Upper lobe of right lung (tissue), 1 donor: ENCODE results near the gene ZNF415. TPM values are rescaled to one million over a fixed set of nuclear protein-coding genes. Genes with fewer than 3 reads are reported as not detected.

Source experiments
- ATAC-seq: fragments of 200-7000 bp; cut with Tn5 transposase; one replicate; pipeline ENCODE4 v1.9.1; 2020; ENCODE audit warnings: mild to moderate bottlenecking, moderate library complexity
- DNase-seq: peaks from one replicate; pipeline ENCODE4 v3.0.0-alpha.2; 2020
- H3K27ac ChIP-seq: fragments of 200-600 bp; one replicate; pipeline ENCODE4 v1.8.0; 2022
- H3K27me3 ChIP-seq: fragments of 200-600 bp; one replicate; pipeline ENCODE4 v1.8.0; 2022; ENCODE audit warnings: mild to moderate bottlenecking
- H3K36me3 ChIP-seq: fragments of 200-600 bp; one replicate; pipeline ENCODE4 v1.8.0; 2022
- H3K4me1 ChIP-seq: fragments of 200-600 bp; one replicate; pipeline ENCODE4 v1.8.0; 2022
- H3K4me3 ChIP-seq: fragments of 200-600 bp; one replicate; pipeline ENCODE4 v1.8.0; 2022; ENCODE audit warnings: mild to moderate bottlenecking
- H3K9me3 ChIP-seq: fragments of 200-600 bp; one replicate; pipeline ENCODE4 v1.8.0; 2022
- CTCF ChIP-seq: fragments of 200-600 bp; IDR thresholded peaks from one replicate; pipeline ENCODE4 v1.8.0; 2022; ENCODE audit warnings: antibody characterized with exemption
- intact Hi-C: fragments of 100-400 bp; cut with DNase I; formaldehyde crosslinking; loops from one replicate; pipeline ENCODE4 v1.11.0; 2022
- long read RNA-seq: library from polyadenylated mRNA; unstranded; transcript quantifications from one replicate; pipeline ENCODE4 v2.0.0, GENCODE V29; 2021
- total RNA-seq: library from RNA; stranded (reverse); fragmentation: NEBNext Ultra II Directional; extraction: Animal tissue kit (Norgen Biotek cat#: 25700); gene quantifications from one replicate; pipeline ENCODE4 v1.2.1, GENCODE V29; 2021
- donor health status: DM: no; HTN: yes; CAD: no; lungs with severe emphysema.

The ZNF415 gene
- total RNA-seq: 7.0 TPM
- long read RNA-seq, partial matches to known transcripts: 0 of 1 reads
- long read RNA-seq, other reads (novel, unspliced or antisense): 0 of 1 reads

- Histone ChIP-seq H3K36me3 (no peaks in the 10 kb centered on the region), H3K4me3 (peak within 1 kb of the TSS; percentile 60), H3K9me3 (no peaks in the 10 kb centered on the region), H3K4me1 (peaks cover 10% of the 10 kb centered on the region), H3K27me3 (no peaks in the 10 kb centered on the region), H3K27ac (peak within 1 kb of the TSS; percentile 66)
- no peak for TF ChIP-seq CTCF
- ATAC-seq (peak; percentile 83), DNase-seq (peak; percentile 79)
- intact Hi-C loops: no loop called here
These were observed at the start of gene ZNF415 for GRCh38 chr19:53132141-53132991. Gene ZNF415, minus strand, starts transcription at chr19:53132910. Its CDS starts 10,234 bp downstream, at chr19:53122676.

- ATAC-seq (no peak), DNase-seq (no peak)
- intact Hi-C loops: no loop called here
- H3K36me3 ChIP-seq: peaks cover 5% of the 10 kb centered on the region
- no peaks in the 10 kb centered on the region for H3K27me3 ChIP-seq
- no peaks in the 10 kb centered on the region for H3K4me1 ChIP-seq
- no peak for TF ChIP-seq CTCF
- H3K4me3 ChIP-seq: no peak overlapping the region
- no peaks in the 10 kb centered on the region for H3K9me3 ChIP-seq
- H3K27ac ChIP-seq: no peak overlapping the region
These were observed 49.5 kb upstream of the ZNF415 start for GRCh38 chr19:53182202-53182601.

GRCh38 chr19:53177986-53178385 lies 45.3 kb upstream of the ZNF415 start:
- H3K27ac ChIP-seq: no peak overlapping the region
- intact Hi-C loops: no loop called here
- ATAC-seq (no peak), DNase-seq (no peak)
- no peak for TF ChIP-seq CTCF
- no peaks in the 10 kb centered on the region for H3K4me1 ChIP-seq
- H3K4me3 ChIP-seq: no peak overlapping the region
- no peaks in the 10 kb centered on the region for H3K9me3 ChIP-seq
- H3K27me3 ChIP-seq: no peaks in the 10 kb centered on the region
- peaks cover 5% of the 10 kb centered on the region for H3K36me3 ChIP-seq

- Histone ChIP-seq H3K4me1 (no peaks in the 10 kb centered on the region), H3K27ac (no peak overlapping the region), H3K4me3 (no peak overlapping the region), H3K27me3 (no peaks in the 10 kb centered on the region), H3K9me3 (peaks cover 14% of the 10 kb centered on the region), H3K36me3 (no peaks in the 10 kb centered on the region)
- DNase-seq (no peak), ATAC-seq (no peak)
- no peak for TF ChIP-seq CTCF
- intact Hi-C loops: no loop called here
These were observed 40.2 kb upstream of the ZNF415 start for GRCh38 chr19:53172889-53173288.

- no peak overlapping the region for H3K27ac ChIP-seq
- no peaks in the 10 kb centered on the region for H3K36me3 ChIP-seq
- no peak for TF ChIP-seq CTCF
- intact Hi-C loops: no loop called here
- no peak for DNase-seq
- no peak overlapping the region for H3K4me3 ChIP-seq
- no peaks in the 10 kb centered on the region for H3K4me1 ChIP-seq
- H3K9me3 ChIP-seq: peaks cover 49% of the 10 kb centered on the region
- no peaks in the 10 kb centered on the region for H3K27me3 ChIP-seq
- no peak for ATAC-seq
These were observed 33.0 kb upstream of the ZNF415 start for GRCh38 chr19:53165691-53166091.
